GM18909 (cell line): Measurements from ENCODE around the gene SARDH.

Experiments used
- ATAC-seq: cut with Tn5 transposase; IDR thresholded peaks from one replicate; pipeline ENCODE4 v1.9.1; 2021; ENCODE audit warnings: mild to moderate bottlenecking; ENCODE audit not compliant: unreplicated experiment, poor library complexity

The SARDH gene

DNA sequence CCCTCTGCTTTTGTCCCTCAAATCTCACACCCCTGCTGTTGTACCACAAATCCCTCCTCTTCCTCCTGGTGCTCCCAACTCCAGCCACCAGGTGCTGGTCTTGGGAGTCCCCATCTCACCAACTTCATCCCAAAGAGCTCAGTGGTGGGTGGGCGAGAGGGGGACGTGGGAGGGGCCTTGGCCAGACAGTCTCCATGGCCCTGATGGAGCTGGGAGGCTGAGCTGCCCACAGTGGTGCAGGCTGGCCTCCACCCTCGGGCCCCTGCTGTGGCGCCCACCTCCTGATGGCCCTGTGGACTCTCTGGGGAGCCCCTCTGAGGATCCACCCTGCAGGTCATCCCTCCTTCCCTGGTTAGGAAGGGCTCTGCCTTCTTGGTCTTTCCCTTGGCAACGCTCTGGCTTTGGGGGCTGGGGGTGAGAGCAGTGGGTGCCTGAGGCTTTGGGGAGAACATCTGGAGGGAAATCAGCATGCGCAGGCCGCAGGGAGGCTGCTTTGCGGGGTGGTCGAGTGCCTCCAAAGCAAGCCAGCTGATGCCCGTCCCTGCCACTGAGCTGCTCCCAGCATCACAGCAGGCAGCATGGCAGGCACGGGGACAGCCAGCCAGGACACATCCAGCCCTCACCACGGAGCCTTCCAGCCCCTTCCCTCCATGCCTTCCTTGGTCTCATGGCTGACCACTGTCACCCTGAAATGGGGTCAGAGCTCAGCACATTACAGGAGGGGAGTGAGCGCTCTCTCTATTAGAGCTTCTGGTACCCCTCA lies 121.3 kb downstream of the SARDH start:
- ATAC-seq = no peak

DNA sequence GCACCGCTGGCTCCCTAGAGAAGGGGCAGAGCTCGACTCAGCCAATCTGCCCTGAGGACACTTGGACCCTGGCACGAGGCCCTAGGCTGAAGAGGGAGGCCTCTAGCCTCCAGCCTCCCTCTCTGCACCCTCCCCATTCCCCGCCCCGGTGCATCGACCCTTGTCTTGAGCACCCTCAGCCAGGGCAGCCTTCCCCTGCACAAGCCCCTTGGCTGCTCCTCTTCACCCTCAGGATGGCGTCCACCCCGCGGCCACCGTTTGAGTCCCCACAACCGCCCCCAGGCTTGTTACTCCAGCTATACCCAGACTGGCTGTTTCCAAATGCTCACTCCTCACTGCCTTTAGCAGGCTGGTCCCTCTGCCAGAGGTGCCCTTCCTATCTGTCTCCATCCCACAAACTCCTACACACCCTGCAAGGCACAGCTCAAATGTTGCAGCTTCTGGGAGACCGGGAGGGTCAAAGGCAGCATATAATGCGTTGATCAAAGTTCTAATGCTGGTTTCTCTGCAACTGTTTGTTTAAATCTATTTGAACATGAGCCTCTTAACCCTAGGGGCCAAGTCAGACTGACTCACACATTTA lies 122.5 kb downstream of the SARDH start:
- ATAC-seq = no peak

DNA sequence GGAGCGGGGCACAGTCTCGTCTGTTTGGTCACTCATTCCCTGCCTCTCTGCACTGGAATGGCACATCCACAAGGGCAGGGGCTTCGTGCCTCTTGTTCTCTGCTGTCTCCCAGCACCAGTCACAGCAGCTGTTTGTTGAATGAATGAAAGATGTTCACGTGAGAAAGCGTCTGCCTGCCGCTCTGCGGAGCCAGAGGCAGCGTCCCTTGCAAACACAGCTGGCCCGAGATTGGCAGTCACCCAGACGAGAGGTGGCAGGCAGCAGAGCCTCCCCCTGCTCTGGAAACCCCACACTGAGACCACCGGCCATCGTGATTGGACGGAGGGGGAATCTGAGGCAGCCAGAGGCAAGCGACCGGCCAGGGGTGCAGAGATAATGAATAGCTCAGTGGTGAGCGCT lies 123.0 kb downstream of the SARDH start:
- ATAC-seq = no peak

DNA sequence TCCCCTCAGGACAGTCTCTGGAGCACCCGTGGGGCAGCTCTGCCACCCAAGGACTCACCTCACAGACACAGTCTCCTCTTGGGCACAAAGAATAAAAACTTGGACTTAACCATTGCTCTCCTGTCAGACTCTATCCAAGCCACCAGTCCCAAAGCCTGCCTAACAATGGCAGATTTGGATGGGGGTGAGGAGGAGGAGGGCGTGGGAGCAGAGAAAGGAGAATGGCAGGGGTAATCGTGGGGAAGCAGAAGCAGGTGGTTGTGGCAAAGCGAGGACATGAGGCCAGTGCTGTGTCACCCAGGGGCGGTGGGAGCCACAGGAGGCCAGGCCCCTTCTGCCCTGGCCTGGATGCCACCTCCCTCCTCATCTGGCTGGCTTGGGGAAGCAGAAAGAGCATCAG lies 123.5 kb downstream of the SARDH start:
- ATAC-seq = no peak

DNA sequence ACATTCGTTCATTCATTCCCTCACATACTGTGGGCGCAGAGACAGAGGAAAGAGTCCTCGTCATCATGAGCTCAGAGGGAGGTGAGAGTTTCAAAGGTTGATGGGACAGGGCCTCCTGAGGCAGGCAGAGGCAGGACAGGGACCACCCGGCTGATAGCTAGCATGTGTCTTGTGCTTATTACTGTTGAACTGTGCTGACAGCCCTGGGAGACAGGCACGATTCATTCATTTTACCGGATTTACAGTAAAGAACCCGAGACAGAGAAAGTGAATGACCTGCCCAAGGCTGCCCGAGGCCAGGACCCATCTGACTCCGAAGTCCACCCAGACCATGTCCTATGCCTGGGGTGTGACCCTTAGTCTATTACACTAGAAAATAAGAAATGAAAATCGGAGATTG lies 124.1 kb downstream of the SARDH start:
- ATAC-seq = no peak
